Measurements from ENCODE around the gene CADPS.

The CADPS gene

DNA sequence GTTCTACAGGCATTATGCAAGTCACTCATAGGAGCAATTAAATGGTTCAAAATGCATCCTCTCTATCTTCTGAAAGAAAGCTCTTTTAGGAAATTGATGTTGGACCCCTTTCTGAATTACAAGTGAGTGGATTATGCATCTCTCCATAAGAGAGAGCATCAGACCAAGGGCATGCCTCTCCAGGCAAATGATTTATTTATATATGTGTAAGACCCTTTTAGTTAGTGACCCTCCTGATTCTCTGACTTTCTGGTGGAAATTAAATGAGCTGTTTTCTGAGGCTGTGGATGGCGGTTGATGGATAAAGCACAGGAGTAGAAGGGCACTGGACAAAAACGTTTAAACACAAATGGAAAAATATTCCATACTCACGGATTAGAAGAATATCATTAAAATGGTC lies 62.6 kb downstream of the CADPS start:
- DNase-seq (ENCODE audit: low read depth) = no peak

DNA sequence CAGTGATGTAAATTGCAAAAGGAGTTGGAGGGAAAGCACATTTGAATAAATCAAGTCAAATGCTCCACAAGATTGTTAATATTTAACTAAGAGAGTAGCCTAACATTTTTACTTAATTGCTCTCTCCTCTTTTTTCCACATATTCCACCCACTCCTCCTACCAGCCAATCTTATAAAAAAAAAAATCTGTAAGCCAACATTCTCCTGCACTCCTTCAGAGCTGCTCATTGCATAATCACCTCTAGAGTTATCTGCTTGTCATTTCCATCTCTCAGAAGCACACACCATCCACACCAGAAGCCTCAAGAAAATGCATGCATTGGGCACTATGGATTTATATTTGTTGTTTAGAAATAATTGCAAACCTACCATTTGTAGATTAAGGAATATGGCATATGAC lies 64.1 kb downstream of the CADPS start:
- DNase-seq (ENCODE audit: low read depth) = no peak

DNA sequence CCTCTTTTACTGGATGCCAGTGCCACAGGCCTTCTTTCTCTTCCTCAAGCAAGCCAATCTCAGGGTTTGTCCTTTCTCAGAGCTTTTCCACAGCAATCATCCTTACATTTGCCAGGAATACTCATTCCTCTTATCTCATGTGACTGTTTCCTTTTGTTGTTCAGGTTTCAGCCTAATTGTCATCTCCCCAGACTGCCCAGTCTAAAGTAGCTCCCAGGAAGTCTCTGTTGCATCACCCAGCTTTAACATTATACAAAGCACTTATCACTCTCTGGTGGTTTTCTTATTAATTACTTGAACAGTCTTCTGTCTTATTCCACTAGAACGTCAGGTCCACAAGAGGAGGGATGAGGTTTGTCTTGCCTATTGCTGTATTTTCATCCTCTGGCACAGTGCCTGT lies 65.8 kb downstream of the CADPS start:
- no peak for DNase-seq (ENCODE audit: low read depth)

DNA sequence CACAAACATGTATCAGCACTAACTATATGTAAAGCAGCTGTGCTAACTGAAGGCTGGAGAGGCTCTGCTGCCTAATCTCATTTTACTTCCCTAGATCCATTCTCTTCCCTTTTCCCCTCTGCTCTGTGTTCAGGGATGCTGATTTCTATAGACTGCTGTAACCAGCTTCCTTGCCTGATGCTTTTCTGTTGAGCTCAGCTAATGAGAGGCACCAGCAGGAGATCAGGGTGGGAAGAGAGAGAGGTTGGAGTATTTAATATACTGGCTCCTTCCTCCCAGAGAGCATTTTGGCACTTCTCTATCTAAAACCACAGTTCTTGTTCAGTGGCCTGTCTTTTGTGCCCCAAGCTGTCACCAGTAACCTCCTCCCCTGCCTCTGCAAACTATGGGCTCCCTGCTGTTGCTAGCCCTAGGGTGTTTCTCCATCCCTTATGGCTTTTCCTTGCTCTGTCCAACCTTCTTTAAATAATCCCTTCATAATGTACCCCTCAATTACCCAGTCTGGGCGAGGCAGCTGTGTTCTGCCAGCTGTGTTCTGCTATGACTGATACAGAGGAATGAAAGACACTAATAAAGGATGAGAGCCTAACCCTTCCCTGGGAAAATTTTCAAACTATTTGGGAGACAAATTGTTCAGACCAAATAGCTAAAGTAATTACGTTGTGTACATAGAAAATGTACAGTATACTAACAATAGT lies 69.5 kb downstream of the CADPS start:
- DNase-seq (ENCODE audit: low read depth) = no peak

DNA sequence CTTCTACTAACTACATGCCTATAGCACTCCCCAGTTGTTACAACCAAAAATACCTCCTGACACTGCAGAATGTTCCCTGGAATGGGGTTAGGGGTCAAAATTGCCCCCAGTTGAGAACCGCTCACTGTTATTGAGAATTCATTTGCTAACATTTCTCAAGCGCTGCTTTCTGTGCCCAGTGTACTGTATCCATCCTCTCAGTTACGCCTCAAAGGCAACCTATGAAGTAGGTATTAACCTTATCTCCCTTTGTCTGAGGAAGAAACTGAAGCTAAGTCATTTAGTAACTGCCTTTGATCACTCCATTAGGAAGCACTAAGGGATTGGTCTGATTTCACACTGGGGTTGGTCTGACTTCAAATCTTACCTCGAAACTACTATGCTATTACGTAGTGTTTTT lies 70.1 kb downstream of the CADPS start:
- DNase-seq (ENCODE audit: low read depth) = no peak

DNA sequence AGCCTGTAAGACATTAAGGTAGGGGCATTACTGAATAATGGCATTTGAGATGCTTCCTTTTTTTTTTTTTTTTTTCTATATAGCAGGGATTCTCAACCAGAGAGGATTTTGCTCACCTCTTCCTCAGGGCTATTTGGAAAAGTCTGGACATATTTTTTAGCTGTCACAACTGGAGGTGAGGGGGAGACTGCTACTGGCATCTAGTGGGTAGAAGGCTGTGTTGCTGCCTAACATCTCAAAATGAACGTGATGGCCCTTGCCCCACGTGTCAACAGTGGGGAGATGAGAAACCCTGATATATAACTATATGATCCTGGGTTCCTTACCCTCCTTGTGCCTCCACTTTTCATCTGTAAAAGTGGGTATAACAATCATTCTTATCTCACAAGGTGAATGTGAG lies 71.9 kb downstream of the CADPS start:
- no peak for DNase-seq (ENCODE audit: low read depth)

DNA sequence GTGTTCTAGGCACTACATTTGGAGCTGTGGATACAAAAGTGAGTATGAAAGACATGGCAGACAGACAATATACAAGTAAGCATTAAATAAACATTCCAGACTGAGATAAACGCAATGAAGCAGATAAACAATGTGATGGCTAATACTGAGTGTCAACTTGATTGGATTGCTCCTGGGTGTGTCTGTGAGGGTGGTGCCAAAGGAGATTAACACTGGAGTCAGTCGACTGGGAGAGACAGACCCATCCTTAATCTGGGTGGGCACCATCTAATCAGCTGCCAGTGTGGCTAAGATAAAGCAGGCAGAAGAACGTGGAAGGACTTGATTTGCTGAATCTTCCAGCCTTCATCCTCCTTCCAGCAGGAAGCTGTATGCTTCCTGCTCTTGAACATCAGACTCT lies 77.2 kb downstream of the CADPS start:
- no peak for DNase-seq (ENCODE audit: low read depth)

DNA sequence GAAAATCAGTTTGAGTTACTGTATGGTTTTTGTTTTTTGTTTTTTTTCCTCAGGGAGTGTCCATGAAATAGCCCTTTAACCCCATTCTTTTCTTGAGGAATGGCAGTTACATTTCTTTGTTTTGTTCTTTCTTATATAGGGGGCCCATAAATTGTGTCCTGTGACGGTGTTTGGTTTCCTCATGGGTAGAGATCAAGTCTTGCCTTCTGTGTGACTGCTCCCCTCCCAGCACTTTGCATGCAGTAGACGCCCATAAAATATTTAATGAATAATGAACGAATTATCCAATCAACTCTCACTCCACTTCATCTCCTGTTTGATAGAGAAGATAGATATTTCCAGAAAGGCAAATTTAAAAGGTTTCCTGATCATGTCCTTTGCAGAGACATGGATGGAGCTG lies 78.1 kb downstream of the CADPS start:
- no peak for DNase-seq (ENCODE audit: low read depth)

DNA sequence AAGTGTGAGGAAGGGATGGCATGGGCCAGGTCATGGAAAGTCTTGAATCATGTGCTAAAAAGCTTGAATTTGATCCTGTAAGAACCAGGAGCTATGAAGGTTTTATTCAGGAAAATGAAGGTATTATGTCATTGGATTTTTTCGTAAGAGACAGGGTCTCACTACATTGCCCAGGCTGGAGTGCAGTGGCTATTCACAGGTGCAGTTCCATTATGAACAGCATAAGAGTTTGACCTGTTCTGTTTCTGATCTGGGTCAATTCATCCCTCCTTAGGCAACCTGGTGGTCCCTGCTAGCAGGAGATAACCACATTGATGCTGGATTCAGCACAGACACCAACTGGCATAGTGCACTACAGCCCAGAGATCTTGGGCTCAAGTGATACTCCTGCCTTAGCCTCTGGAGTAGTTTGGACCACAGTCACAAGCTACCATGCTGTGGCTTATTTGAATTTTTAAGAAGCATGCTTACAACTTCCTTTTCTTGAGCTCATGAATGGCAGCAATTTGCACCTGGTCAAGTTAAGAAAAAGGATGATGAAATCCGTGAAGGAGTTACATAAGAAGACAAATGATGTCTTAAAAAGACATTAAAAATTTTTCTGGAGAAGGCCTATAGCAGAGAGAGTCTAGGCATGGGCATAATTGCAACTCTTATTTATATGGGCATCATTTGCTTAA lies 79.1 kb downstream of the CADPS start:
- no peak for DNase-seq (ENCODE audit: low read depth)

DNA sequence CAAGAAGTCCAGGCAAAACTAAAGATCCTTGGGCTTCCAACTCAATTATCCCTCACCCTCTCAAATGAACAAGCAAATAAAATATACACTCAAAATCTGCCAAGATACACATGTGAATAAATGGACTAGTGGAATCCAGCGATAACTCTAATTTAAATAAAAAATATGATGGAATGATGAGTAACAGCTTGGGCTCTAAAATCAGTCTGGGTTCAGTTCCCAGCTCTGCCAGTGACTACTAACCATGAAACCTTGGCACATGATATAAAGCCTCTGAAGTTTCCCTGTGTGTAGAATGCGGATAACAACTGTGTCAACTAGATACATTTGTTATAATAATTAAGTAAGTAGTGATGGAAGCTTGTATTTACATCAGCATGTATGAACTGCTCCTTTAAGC lies 81.3 kb downstream of the CADPS start:
- DNase-seq (ENCODE audit: low read depth) = no peak

DNA sequence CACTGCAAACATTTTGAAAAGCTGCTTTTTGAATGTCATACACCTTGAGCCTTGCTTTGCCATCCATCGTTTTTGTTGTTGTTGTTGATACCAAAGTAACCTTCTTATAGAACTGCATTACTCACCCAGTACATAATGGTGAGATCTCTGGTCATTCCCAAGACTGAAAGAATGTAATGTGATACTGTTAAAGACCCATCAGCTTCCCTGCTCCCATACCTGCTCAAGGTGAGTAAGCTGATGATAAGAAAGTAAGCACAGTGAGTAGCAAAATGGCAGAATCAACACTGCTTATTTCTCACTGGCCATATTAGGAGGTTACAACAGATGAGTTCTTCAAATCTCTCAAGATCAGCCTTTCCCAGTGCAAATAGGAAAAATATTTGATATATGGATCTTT lies 89.8 kb downstream of the CADPS start:
- DNase-seq (ENCODE audit: low read depth) = no peak

DNA sequence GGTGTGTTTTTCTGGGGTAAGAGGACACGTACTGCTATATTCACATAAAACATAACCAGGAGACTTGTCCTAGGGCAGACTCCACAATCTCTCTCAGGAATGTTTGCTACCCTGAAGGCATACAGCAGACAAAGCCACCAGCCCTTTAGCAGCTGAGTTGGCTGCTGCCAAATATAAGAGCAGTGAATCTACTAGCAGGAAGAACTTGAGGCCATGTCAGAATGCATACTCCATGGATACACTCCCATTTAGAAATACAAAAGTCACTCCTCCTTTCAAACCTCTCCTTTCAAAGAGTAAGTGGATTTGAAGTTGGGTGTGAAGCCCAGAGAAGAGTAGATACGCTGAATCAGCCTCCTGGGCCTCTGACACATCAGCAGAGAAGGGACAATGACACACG lies 94.1 kb downstream of the CADPS start:
- DNase-seq (ENCODE audit: low read depth) = no peak

DNA sequence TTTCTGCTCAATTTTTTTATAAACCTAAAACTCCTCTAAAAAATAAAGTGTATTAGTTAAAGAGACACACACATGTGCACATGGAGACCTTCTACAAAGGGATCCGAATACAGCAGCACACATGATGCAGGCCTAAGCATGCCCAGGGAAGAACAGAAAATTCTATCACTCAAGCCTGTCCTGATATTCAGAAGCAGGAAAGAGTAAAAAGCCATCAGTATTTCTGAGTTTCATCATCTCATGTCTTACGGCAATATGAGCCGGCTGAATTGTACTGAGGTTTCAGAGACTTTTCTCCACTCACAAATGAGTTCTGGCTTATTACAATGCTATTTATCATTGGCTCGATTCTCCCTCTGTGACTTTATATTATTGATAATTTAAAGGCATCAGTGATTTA lies 97.5 kb downstream of the CADPS start:
- DNase-seq (ENCODE audit: low read depth) = no peak

DNA sequence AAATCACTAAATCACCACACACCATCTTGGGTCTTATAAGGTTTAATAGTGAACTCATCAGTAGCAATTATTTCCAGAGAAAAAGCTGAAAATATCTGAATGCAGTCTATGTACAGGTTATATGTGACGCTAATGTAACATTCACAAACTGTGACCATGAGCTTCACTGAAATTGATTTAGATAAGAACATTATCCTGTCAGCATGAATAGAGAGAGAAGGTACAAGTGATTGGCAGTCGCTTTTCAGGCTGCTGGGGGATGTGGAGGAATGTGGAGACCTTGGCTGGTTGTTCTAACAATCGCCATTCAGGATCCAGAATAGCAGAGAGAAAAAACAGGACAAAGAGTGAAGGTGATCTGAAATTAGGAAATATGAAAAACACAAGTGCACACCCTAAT lies 98.1 kb downstream of the CADPS start:
- DNase-seq (ENCODE audit: low read depth) = no peak

DNA sequence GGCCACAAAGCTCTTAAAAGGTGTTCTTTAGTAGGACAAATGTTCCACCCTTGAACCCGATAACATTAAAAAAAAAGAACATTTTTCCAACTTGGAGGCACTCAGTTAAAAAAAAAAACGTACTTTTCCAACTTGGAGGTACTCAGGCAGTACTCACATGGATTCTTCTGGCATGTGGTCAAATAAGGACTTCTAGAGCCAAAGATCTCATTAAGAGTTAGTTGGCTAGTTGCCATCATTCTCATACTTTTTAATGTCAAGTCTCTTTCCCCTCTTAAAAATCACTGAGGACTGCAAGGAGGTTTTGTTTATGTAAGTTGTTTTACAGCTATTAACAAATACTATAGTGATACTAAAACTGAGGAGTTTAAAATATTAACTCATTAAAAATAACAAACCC lies 101.0 kb downstream of the CADPS start:
- no peak for DNase-seq (ENCODE audit: low read depth)

DNA sequence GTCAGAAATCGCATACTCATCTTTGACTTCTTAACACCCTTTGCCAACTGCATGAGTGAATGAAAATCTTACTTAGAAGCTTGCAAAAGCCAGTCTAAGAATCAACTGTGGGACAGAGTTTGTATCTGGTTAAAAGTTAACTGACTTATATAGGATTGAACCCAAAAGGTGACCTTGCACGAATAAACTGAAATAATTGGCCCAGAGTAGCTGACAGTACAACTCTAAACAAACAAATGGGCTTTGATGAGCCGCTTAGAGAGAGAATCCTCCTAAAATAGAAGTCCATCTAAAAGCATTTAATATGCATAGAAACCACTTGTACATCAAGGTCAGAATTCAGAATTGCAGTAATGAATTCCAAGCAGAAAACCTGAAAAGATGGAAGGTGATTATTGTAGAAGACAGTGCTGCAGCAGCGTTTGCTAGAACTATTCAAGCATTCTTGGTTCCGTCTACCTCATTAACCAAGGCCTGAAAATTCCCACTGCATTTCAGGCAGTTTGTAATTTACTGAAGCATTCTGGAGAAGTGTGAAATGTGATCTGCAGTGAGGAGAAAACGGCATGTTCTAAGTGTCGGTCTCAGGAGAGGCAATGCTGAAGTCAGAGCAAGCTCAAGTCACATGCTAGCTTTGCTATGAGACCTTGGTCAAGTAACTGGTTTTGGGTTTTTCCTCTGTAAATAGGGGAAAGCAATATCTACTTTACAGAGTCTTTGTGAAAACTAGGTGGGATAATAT lies 103.7 kb downstream of the CADPS start:
- no peak for DNase-seq (ENCODE audit: low read depth)

DNA sequence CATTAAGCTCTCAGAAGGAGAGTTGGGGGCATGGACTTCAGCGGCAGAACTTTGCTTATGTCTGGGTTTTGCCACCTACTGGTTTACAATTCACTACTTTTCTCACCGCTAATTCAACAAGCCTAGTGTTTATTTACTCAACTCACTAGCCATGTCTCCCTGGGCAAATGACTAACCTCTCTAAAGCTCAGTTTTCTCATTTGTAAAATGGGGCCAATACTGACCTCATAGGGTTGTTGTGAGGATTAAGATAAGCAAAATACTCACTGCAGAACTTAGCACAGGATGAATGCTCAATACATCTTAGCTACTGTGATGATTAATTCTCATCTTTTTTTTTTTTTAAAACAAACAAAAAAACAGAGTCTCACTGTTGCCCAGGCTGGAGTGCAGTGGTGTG lies 106.3 kb downstream of the CADPS start:
- DNase-seq (ENCODE audit: low read depth) = no peak

DNA sequence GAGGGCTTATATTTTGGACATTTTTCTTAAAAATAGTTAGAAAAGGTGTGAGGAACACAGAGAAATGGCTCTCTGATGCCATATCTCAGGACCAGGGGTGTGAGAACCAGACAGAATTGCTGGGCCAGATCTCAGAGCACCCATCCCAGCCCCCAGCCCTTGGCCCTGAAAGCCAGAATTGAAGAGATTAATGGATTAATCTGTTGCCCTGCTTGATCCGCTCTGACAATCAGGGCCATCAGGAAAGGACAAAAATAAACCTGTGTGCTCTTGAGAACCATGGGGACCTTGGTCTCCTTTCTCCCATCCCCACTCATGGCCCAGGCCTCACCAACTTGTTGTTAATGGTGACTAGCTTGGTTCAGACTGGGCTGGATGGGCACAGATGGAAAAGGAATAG lies 113.5 kb downstream of the CADPS start:
- no peak for DNase-seq (ENCODE audit: low read depth)

DNA sequence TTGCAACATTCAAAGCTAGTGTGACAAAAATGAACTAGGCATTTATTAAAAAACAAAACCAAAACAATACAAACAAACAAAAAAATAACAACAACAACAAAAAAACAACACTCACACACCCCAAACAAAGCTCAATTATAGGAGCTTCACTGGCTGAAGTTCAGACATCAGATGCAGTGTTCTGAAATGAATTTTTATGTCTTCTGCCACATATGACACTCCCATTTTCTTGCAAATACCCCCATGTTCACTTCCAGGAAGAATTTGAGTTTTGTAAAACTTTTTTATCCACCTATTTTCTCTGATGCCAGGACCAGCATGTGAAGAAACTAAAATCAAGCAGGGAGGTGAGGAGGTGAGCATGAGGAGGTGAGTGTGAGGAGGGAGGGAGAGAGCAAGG lies 113.9 kb downstream of the CADPS start:
- no peak for DNase-seq (ENCODE audit: low read depth)

DNA sequence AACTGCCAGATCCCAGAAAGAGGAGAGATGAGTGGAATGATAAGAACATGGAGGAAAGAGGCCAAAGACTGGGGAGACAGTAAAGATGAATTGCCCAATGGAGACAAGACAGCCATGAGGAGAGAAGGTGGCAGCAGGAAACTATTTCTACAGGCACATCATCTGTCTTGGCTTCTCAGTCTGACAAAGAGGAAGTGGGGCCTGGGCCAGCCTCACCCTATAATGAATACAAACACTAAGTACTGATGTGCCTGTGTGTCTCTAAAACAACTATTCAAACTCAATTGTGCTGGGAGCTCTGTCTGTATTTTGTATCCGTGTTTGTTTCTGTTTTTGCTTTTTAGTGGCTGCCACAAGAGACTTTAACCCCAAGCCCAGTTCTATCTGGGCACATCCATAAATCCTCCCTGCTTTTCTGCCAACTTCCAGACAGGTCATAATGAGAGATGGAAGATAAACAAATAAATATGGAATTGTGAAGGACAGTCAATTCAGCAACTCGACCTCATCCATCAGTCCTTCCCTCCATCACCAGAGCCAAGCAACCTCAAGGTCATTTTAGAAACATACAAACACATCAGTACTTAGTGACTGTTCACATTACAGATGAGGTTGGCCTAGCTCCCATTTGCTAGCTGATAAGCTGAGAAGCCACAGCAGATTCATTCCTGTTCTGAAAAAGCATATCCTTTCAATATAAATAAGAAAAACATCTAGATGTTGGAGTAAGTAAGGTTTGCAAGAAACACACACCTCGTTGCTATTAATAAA lies 116.7 kb downstream of the CADPS start:
- no peak for DNase-seq (ENCODE audit: low read depth)

DNA sequence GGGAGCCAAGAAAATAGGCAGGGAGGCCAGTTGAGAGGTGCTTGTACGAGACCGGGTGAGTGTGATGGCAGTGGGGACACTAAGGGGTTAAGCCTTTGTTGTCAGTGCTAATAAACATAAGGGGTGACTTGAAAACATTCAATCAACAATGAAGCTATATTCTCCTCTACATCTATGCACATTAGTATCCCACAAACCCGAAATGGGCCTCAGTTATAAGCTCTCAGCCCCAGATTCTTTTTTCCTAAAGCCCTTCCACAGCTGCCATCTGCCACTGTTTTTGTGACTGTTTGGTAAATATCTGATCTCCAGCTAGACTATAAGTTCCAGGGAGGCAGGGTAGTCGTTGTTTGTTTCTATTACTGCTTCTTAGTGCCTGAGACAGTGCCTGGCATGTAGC lies 118.2 kb downstream of the CADPS start:
- no peak for DNase-seq (ENCODE audit: low read depth)

DNA sequence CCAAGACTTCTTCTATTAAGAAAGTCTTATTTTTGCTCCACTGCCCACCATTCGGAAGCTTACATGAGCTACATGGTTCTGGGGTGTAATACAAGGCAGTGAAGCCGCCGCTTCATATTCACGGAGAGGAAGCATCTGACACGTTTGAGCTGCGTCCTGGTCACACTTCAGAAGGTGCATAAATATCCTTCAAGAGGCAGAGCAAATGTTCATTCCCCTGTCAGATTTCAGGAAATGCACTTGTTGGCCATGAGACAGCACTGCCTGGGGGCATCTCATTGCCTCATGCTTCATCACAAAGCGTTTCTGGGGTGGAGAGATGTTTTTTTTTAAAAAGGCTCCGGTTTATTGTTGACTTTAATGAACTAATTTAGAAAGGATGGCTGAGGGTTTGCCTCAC lies 119.9 kb downstream of the CADPS start:
- no peak for DNase-seq (ENCODE audit: low read depth)

DNA sequence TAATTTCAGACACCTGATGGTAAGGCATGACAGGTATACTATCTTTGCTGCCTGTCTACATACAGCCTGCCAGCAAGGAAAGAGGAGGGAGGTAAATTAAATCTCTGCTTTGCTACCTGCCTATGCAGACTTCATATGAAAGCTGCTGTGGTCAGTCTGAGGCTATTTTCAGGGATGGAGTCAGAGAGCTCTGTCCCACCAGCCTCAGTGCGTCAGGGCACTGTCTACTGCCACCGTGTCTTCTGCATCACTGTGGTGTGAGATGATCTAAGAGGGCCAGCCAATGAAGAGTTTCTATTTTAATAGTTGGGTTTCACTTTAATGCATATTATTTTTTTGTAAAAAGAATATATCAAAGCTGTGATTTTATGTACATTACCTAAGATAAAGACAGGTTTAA lies 125.6 kb downstream of the CADPS start:
- DNase-seq (ENCODE audit: low read depth) = no peak
